ENCODE data around the gene IFI27L2.

- TF ChIP-seq CTCF (conservative IDR thresholded peaks at IDR 0.05 in 1 of 2, IDR thresholded peaks at IDR 0.05 in 1 of 2; ENCODE audit: low read depth in 1 of 2, low read length in 2 of 2): no peak
- TF ChIP-seq EZH2 (IDR thresholded peaks at IDR 0.05; ENCODE audit: low read length, missing control alignments): no peak
These were observed 31.7 kb upstream of the IFI27L2 start for GRCh38 chr14:94161058-94161457.
